Measurements from ENCODE around the gene HOXB5.

HOXB5 gene

DNA sequence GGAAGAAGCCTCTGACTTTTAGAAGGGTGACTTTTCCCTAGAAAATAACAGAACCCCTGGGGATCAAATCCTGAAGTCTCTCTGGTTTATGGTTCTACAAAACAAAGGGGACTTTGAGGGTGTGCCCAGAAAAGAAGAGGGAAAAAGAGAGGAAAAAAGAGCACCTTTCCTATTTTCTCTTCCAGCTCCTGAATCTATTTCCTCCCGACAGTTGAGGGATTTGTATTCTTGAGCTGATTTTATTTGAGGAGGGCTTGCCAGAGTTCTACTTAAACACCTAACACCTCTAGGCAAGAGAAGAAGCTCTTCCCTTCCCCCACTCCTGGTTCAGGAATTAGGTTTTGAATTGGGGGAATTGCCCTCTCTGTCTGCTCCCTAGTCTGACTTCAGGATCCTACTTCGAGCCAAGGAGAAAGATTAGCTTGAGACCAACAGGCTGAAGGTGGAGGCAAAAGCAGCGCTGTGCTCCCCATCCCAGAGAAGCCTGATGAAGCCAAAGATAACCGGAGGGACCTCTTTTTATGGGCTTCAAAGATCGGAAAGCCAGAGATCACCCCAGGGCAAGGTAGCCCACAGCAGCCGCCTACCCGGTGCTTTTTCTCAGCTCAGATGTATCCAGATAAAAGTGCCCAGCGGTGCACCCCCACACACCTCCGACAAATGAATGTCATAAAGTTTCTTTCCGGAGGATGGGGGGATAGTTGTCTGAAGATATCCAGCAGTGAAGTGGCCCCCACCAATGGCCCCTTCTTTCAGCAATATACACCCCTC, 4.3 kb downstream of the HOXB5 start:
- Mint-ChIP-seq H3K27ac (peak overlapping the region in 1 of 3 experiments; percentile 92), H3K4me1 (peaks cover 92% of the 10 kb centered on the region), H3K27me3 (ENCODE audit: low read depth) (peaks cover 89% of the 10 kb centered on the region), H3K36me3 (ENCODE audit: low read depth) (peaks cover 54% of the 10 kb centered on the region), H3K9me3 (no peaks in the 10 kb centered on the region), H3K4me3 (peak overlapping the region; percentile 84 to 98 (median 91))
- TF ChIP-seq, protein P1, sequence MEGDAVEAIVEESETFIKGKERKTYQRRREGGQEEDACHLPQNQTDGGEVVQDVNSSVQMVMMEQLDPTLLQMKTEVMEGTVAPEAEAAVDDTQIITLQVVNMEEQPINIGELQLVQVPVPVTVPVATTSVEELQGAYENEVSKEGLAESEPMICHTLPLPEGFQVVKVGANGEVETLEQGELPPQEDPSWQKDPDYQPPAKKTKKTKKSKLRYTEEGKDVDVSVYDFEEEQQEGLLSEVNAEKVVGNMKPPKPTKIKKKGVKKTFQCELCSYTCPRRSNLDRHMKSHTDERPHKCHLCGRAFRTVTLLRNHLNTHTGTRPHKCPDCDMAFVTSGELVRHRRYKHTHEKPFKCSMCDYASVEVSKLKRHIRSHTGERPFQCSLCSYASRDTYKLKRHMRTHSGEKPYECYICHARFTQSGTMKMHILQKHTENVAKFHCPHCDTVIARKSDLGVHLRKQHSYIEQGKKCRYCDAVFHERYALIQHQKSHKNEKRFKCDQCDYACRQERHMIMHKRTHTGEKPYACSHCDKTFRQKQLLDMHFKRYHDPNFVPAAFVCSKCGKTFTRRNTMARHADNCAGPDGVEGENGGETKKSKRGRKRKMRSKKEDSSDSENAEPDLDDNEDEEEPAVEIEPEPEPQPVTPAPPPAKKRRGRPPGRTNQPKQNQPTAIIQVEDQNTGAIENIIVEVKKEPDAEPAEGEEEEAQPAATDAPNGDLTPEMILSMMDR (IDR thresholded peaks at IDR 0.05; ENCODE audit: unreplicated experiment in 3 of 3) = no peak

DNA sequence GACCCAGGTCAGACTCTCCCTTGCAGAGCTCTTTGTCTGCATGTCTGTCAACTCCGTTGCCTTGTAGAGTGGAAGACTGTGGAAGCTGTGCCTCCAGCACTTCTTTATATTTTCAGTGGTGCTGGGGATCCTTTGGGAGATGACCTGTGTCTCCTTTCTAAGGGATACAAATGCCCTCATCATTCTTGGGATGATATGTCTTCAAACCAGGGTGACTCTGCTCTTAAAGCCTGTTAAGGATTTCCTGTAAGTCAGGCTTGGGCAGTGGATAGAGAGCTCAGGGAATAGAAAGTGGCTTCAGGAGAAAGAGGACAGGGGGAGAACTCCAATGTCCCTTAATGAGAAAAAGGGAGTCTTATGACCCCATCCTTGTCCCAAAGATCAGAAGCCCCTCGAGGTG, 5.1 kb downstream of the HOXB5 start:
- peaks cover 89% of the 10 kb centered on the region for H3K27me3 Mint-ChIP-seq (ENCODE audit: low read depth)
- TF ChIP-seq, protein P1 (IDR thresholded peaks at IDR 0.05; ENCODE audit: unreplicated experiment in 3 of 3) = no peak
- H3K9me3 Mint-ChIP-seq = no peaks in the 10 kb centered on the region
- H3K4me1 Mint-ChIP-seq = peaks cover 92% of the 10 kb centered on the region
- peaks cover 50% of the 10 kb centered on the region for H3K36me3 Mint-ChIP-seq (ENCODE audit: low read depth)
- peak overlapping the region; percentile 84 to 98 (median 91) for H3K4me3 Mint-ChIP-seq
- peak overlapping the region in 1 of 3 experiments; percentile 91 for H3K27ac Mint-ChIP-seq

DNA sequence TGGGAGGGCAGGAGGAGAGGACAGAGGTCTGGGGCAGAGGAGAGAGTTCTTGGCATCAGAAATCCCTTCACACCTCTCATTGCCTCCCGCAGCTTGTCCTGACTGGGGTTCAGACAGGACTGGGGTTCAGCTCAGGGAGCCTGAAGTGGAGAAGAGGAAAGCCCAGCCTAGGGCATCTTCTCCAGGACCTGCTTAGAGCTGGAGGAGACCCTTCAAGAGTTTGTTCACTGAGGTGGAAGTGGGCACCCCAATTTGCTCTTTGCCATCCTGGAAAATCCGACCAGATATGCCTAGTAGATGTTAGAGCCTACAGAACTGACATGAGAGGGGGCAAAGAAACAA, 5.5 kb downstream of the HOXB5 start:
- Mint-ChIP-seq H3K4me1 (peaks cover 92% of the 10 kb centered on the region), H3K27ac (peak overlapping the region in 1 of 3 experiments; percentile 91), H3K9me3 (no peaks in the 10 kb centered on the region), H3K4me3 (peak overlapping the region; percentile 84 to 98 (median 91)), H3K36me3 (ENCODE audit: low read depth) (peaks cover 53% of the 10 kb centered on the region), H3K27me3 (ENCODE audit: low read depth) (peaks cover 88% of the 10 kb centered on the region)
- TF ChIP-seq, protein P1 (IDR thresholded peaks at IDR 0.05; ENCODE audit: unreplicated experiment in 3 of 3) = no peak

DNA sequence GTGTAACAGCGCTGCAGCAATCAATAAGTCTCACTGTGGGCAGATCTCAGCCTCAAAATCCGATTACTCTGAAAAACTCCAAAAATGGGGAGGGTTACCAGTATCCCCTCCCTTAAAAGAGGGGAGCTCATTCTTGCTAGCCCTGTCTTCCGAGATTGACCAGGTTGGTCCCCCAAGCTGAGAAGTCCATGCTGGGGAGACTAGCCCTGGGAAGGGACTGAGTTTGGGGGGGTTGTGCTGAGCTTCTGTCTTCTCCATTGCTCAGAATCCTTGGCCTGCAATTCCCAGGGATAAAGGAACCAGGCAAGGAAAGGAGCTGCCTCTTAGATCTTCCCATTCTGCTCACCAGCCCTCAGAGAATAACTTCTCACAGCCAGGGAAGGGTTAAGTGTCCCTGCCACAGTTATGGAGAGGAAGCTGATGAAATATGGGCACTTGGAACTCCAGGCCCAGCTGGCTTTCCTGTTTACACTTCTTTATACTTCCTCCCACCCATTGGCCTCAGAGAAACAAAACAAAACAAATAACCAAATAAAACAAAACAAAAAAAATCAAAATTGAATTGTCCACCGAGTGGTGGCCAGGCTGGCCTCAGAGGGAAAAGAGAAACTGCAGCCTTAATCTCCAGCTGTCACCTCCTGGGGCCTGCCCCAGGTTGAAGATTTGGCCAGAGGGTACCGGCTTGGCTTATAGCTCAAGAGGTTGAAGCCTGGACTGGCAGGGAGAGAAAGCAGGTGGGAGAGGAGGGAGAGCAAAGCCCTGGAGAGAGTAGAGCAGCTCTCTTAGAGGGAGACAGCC, 6.1 kb downstream of the HOXB5 start:
- H3K4me1 Mint-ChIP-seq = peaks cover 92% of the 10 kb centered on the region
- TF ChIP-seq, protein P1 (IDR thresholded peaks at IDR 0.05; ENCODE audit: unreplicated experiment in 3 of 3) = no peak
- no peaks in the 10 kb centered on the region for H3K9me3 Mint-ChIP-seq
- H3K27me3 Mint-ChIP-seq (ENCODE audit: low read depth) = peaks cover 88% of the 10 kb centered on the region
- H3K36me3 Mint-ChIP-seq (ENCODE audit: low read depth) = peaks cover 53% of the 10 kb centered on the region
- H3K4me3 Mint-ChIP-seq = peak overlapping the region; percentile 84 to 98 (median 91)
- peak overlapping the region in 1 of 3 experiments; percentile 91 for H3K27ac Mint-ChIP-seq

DNA sequence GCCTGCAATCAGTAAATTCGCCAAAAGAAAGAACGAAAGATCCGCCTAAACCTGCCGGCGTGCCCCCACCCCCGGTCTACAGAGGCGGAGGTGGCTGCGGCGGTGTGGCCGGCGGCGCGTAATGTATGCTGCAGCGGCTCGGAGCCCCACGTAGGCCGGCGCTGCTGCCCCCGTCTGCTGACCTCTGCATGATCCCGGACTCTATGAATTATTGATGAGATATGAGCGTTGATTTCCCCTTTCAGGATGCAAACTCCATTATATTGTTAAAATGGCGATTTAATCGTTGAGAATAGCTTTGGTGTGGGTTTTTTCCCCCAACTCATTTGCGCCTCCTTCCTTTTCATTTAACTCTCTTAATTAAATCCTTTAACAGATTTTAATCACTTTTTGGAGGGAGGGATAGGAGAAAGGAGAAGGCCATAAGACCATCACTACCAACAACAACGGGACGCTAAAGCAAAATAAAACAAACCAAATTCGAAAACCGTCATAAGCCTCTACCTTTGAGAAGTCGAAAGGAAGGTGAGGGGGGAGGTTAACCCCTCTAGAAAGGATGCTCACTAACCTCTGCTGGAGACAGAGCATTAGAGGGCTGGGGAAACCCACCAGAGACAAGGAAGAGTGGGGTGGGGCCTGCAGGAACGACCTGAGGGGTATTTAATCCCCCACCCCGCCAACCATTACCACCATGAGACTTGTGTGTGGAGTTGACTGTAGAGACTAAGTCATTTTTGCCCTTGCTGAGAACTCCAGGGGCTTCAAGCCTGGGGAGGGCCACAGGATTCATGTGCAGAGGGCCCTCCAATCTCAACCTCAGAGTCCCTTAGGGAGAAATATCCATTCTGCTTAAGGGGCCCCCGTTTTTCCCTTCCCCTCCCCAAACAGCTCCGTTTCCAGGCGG, 7.0 kb downstream of the HOXB5 start:
- Mint-ChIP-seq H3K4me1 (peaks cover 91% of the 10 kb centered on the region), H3K36me3 (ENCODE audit: low read depth) (peaks cover 49% of the 10 kb centered on the region), H3K4me3 (peak overlapping the region; percentile 84 to 98 (median 91)), H3K27ac (peak overlapping the region in 1 of 3 experiments; percentile 91), H3K9me3 (no peaks in the 10 kb centered on the region), H3K27me3 (ENCODE audit: low read depth) (peaks cover 86% of the 10 kb centered on the region)
- TF ChIP-seq, protein P1 (IDR thresholded peaks at IDR 0.05; ENCODE audit: unreplicated experiment in 3 of 3) = no peak

Data from nephron (organoid).